CD4-positive, CD25-positive, alpha-beta regulatory T cell (primary cell): ENCODE measurements around the gene GEMIN7. TPM values are rescaled to one million over a fixed set of nuclear protein-coding genes. Genes with fewer than 3 reads are reported as not detected.
"Not testable (repeated sequence)": the region's sequence is repeated elsewhere in the genome, so short reads cannot be mapped to it uniquely, and the experiment has no call there.

Source experiments
- ATAC-seq, 2 donors: fragments of 150-1000 bp; cut with Tn5 transposase; one replicate each; pipeline ENCODE4 v1.10.0; 2021; ENCODE audit warnings: low read depth in 2 of 2, moderate number of reproducible peaks in 2 of 2, moderate library complexity in 1 of 2
- DNase-seq, 3 donors: peaks; one replicate each; pipeline versions ENCODE4 v3.0.0 to v3.0.0-alpha.2; 2012 to 2022; ENCODE audit warnings: mixed read lengths in 1 of 3
- H3K27ac ChIP-seq: one replicate; pipeline ENCODE4 v1.7.0; 2013; ENCODE audit warnings: mild to moderate bottlenecking, low read length; ENCODE audit not compliant: insufficient read depth, poor library complexity, severe bottlenecking
- H3K27me3 ChIP-seq: one replicate; pipeline ENCODE4 v1.7.0; 2013; ENCODE audit warnings: low read length; ENCODE audit not compliant: control insufficient read depth, insufficient read depth
- H3K36me3 ChIP-seq: one replicate; pipeline ENCODE4 v1.7.0; 2013; ENCODE audit warnings: mild to moderate bottlenecking, low read length, moderate library complexity; ENCODE audit not compliant: control insufficient read depth, insufficient read depth
- H3K4me1 ChIP-seq: 2 replicates; pipeline ENCODE4 v1.7.0; 2013; ENCODE audit warnings: mild to moderate bottlenecking, low read length; ENCODE audit not compliant: insufficient read depth, control insufficient read depth, poor library complexity, severe bottlenecking
- H3K4me3 ChIP-seq: one replicate; pipeline ENCODE4 v1.7.0; 2013; ENCODE audit warnings: low read depth, mild to moderate bottlenecking, low read length, moderate library complexity
- H3K9me3 ChIP-seq, 2 experiments: 1 replicate in 1 of 2; 2 replicates in 1 of 2; pipeline ENCODE4 v1.7.0; 2013; ENCODE audit warnings: low read length in 2 of 2, mild to moderate bottlenecking in 1 of 2, moderate library complexity in 1 of 2; ENCODE audit not compliant: control insufficient read depth in 2 of 2
- H3K27ac Mint-ChIP-seq, 3 donors: one replicate each; pipeline ENCODE4 v1.8.0; 2020 to 2022; ENCODE audit warnings: mild to moderate bottlenecking in 3 of 3, mixed read lengths in 3 of 3, moderate library complexity in 2 of 3
- H3K27me3 Mint-ChIP-seq: one replicate; pipeline ENCODE4 v1.8.0; 2022; ENCODE audit warnings: mild to moderate bottlenecking, mixed read lengths
- H3K36me3 Mint-ChIP-seq: one replicate; pipeline ENCODE4 v1.8.0; 2020; ENCODE audit warnings: mixed read lengths
- H3K4me1 Mint-ChIP-seq, 4 donors: one replicate each; pipeline ENCODE4 v1.8.0; 2020 to 2022; ENCODE audit warnings: mixed read lengths in 4 of 4, mild to moderate bottlenecking in 1 of 4
- H3K4me3 Mint-ChIP-seq, 4 donors: one replicate each; pipeline ENCODE4 v1.8.0; 2020 to 2022; ENCODE audit warnings: mild to moderate bottlenecking in 4 of 4, mixed read lengths in 4 of 4, moderate library complexity in 3 of 4
- H3K9me3 Mint-ChIP-seq, 7 donors: one replicate each; pipeline ENCODE4 v1.8.0; 2020 to 2022; ENCODE audit warnings: mixed read lengths in 7 of 7, mild to moderate bottlenecking in 3 of 7, moderate library complexity in 2 of 7
- polyA plus RNA-seq, 4 donors: library from polyadenylated mRNA; unstranded; fragments of 300-500 nt; fragmentation: Illumina TruSeq; gene quantifications; one replicate each; pipeline ENCODE4 v1.2.3, GENCODE V29; 2021
- total RNA-seq: library from RNA; stranded (reverse); gene quantifications from one replicate; pipeline ENCODE4 v1.2.3, GENCODE V29; 2022

GEMIN7 gene
- total and polyA plus RNA-seq, 5 donors from 2014 or later, result 6.6 to 93.1 (median 77.3) TPM

DNA sequence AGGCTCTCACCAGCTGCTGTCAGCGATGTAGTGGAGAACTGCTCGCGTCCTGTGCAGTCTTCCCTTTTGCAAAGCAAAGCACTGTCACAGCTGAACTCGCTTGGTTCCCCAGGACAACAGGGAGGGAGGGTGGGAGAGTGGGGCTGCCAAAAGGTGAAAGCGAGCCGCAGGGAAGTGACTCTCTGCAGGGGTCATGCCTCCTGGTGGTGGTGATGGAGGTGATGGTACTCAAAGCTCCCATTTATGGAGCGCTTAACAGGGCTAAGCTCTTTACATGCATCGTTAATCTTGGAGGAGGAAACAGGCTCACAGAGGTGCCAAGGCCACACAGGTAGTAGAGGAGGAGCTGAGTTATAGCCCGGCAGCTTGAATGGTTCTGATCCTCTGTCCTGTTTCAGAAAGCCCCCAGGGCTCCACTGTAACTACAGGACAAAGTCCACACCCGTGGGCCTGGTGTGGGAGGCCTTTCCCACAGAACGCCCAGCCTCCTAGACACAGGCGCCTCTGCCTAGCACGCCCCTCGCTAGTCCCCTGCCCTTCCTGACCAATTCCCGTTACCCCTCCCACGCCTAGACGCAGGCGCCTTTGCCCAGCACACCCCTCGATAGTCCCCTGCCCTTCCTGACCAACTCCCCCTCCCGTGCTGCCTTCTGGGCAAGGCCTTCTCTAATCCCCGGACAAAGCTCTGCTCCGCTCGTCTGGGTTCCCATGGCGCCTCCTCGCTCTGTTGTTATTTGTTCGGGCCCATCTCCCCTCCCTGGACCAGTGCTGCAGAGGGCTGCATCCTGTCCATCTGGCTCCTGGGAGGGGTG lies 24.7 kb downstream of the GEMIN7 start:
- Mint-ChIP-seq H3K36me3 (no peaks in the 10 kb centered on the region), H3K4me3 (peak overlapping the region; percentile 21 to 83 (median 72)), H3K27ac (peak overlapping the region; percentile 56 to 90 (median 89)), H3K9me3 (peaks cover 0 to 2% (median 0%) of the 10 kb centered on the region in 7 donors), H3K27me3 (no peaks in the 10 kb centered on the region), H3K4me1 (peaks cover 8 to 69% (median 35%) of the 10 kb centered on the region in 4 donors)
- no peaks in the 10 kb centered on the region for H3K9me3 ChIP-seq
- H3K4me1 ChIP-seq, result peaks cover 32% of the 10 kb centered on the region
- no peaks in the 10 kb centered on the region for H3K36me3 ChIP-seq
- H3K27ac ChIP-seq, result peak overlapping the region; percentile 61
- peak overlapping the region; percentile 19 for H3K4me3 ChIP-seq
- H3K27me3 ChIP-seq, result no peaks in the 10 kb centered on the region
- no peak for DNase-seq
- peak in 1 of 2 donors; percentile 32 for ATAC-seq

DNA sequence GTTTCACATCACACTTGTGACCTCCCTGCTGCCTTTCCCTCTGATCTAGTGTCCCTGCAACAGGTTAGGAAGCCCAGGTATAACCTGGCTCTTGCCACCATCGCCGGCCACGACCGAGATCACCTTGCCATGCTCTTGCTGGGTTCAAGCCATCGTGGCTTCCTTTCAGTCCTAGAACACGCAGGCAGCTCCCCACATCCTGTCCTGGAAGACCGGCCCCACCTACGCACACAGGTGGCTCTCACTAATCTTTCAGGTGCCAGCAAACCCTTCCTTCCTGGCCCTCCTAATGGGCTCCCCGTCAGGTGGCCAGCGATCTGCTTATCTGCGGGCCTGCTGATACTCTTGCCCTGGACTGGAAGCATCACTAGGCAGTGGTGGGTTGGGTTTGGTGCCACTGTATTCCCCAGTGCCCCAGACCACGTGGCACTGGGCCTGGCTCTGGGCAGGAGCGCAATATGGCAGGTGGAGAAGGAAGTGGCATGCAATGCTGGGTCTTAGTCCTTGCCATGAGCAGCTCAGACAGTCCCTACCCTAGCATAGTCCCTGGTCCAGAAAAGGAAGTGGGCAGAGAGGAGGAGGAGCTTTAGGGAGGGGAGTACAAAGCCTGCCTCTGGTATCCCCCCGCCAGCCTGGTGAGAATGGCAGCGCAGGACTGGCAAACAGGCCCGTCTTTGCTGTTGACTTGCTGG lies 25.7 kb downstream of the GEMIN7 start:
- ATAC-seq, result peak; percentile 8 to 26
- no peaks in the 10 kb centered on the region for H3K27me3 Mint-ChIP-seq
- Histone ChIP-seq H3K4me1 (peaks cover 32% of the 10 kb centered on the region), H3K9me3 (no peaks in the 10 kb centered on the region), H3K27ac (peak overlapping the region; percentile 41), H3K27me3 (no peaks in the 10 kb centered on the region), H3K36me3 (no peaks in the 10 kb centered on the region), H3K4me3 (peak overlapping the region; percentile 7)
- H3K4me1 Mint-ChIP-seq, result peaks cover 8 to 61% (median 34%) of the 10 kb centered on the region in 4 donors
- H3K9me3 Mint-ChIP-seq, result peaks cover 0 to 2% (median 0%) of the 10 kb centered on the region in 7 donors
- peak overlapping the region in 2 of 3 donors; percentile 89 to 90 for H3K27ac Mint-ChIP-seq
- DNase-seq, result peak in 2 of 3 donors; percentile 25 to 57
- H3K36me3 Mint-ChIP-seq, result no peaks in the 10 kb centered on the region
- H3K4me3 Mint-ChIP-seq, result peak overlapping the region; percentile 8 to 83 (median 60)

DNA sequence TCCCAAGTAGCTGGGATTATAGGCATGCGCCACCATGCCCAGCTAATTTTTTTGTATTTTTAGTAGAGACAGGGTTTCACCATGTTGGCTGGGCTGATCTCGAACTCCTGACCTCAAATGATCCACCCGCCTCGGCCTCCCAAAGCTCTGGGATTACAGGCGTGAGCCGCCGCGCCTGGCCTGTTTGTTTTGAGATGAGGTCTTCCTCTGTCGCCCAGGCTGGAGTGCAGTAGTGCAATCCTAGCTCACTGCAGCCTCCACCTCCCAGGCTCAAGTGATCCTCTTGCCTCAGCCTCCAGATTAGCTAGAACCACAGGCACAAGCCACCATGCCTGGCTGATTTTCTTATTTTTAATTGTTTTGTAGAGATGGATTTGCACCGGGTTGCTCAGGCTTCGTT lies 27.3 kb downstream of the GEMIN7 start:
- DNase-seq, H3K9me3 ChIP-seq, H3K4me3 Mint-ChIP-seq, H3K27me3 ChIP-seq, H3K27ac ChIP-seq, H3K4me3 ChIP-seq, H3K27me3 Mint-ChIP-seq, H3K36me3 ChIP-seq, H3K36me3 Mint-ChIP-seq, H3K9me3 Mint-ChIP-seq, ATAC-seq: not testable (repeated sequence)
- H3K4me1 ChIP-seq, result peaks cover 32% of the 10 kb centered on the region
- Mint-ChIP-seq H3K4me1 (peaks cover 8 to 56% (median 31%) of the 10 kb centered on the region in 4 donors), H3K27ac (peak overlapping the region in 1 of 3 donors; percentile 69)

DNA sequence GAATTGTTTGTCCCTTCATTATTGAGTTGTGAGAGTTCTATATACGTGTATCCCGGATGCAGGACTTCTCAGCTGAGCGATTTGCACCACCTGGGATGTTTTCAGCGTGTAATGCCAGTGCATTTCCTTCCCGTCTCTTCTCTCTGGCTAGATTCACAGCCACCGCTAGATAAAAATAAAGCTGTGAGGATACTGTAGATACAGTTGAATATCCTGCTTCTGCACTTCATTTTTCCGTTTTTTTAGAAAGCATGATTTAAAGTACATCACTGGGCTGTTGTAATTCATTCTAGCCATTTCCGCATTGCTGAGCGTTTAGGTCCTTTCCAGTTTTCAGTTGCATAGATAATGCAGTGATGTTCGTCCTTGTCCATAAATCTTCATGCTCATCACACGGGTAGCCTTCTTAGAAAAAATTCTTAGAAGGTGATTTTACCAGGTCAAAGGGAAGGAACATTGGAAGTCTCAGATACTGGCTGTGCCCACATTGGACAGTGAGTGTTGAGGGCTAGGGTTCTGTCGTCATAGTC lies 28.6 kb downstream of the GEMIN7 start:
- Mint-ChIP-seq H3K4me1 (peaks cover 8 to 49% (median 34%) of the 10 kb centered on the region in 4 donors), H3K27ac (no peak overlapping the region), H3K4me3 (no peak overlapping the region), H3K9me3 (peaks cover 0 to 2% (median 0%) of the 10 kb centered on the region in 7 donors), H3K27me3 (no peaks in the 10 kb centered on the region), H3K36me3 (no peaks in the 10 kb centered on the region)
- H3K4me3 ChIP-seq, result no peak overlapping the region
- no peak for DNase-seq
- peaks cover 27% of the 10 kb centered on the region for H3K4me1 ChIP-seq
- H3K9me3 ChIP-seq, result no peaks in the 10 kb centered on the region
- no peak for ATAC-seq
- no peaks in the 10 kb centered on the region for H3K27me3 ChIP-seq
- H3K27ac ChIP-seq, result no peak overlapping the region
- H3K36me3 ChIP-seq, result no peaks in the 10 kb centered on the region

DNA sequence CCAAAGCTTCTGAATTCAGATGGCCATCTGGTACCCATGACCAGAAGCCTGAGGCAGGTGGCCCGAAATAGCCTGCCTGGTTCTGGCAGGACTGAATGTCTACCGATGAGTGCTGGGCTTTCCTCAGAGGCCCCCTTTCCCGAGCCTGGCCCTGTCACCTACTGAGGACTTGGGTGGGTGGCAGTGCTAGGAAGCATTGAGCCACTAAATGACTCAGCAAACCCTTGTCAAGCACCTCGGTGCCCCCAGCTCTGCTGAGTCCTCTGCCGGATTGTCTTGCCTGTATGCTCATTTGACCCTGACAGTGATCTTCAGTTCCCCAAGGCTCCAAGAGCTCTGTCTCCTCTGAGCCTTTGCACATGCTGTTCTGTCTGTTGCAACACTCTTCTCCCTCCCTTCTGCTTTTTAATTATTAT lies 31.8 kb downstream of the GEMIN7 start:
- DNase-seq (no peak), ATAC-seq (no peak)
- peaks cover 6% of the 10 kb centered on the region for H3K4me1 ChIP-seq
- Mint-ChIP-seq H3K4me1 (peaks cover 0 to 28% (median 20%) of the 10 kb centered on the region in 4 donors), H3K4me3 (no peak overlapping the region), H3K27me3 (no peaks in the 10 kb centered on the region), H3K36me3 (no peaks in the 10 kb centered on the region), H3K27ac (no peak overlapping the region), H3K9me3 (no peaks in the 10 kb centered on the region)
- no peaks in the 10 kb centered on the region for H3K9me3 ChIP-seq
- no peak overlapping the region for H3K27ac ChIP-seq
- H3K4me3 ChIP-seq, result no peak overlapping the region
- H3K27me3 ChIP-seq, result no peaks in the 10 kb centered on the region
- no peaks in the 10 kb centered on the region for H3K36me3 ChIP-seq

DNA sequence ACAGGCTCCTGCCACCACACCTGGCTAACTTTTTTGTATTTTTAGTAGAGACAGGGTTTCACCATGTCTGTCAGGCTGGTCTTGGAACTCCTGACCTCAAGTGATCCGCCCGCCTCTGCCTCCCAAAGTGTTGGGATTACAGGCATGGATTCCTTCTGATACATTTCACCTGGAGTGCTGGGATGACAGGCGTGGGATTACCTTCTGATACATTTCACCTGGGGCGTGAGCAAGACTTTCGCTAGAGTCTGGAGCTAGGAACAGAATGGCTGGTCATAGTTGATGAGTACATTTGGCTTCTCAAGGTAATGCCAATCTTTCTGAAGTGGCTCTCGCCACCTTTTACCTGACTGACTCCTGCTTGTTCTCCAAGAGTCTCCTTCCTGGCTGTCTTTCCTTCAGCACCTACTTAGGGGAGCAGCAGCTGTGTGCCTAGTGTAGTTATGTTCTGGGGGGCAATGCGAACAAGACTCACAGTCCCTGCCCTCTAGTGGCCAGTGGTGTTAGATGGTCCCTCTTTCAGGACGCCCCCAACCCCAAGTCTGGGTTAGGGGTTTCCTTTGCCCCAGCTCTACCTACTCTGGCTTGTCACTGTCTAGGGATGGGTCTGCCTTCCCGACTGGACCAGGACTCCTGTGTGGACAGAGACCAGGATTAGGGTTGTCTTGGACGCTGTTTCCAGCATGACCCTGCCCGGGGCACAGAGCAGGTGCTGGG lies 33.2 kb downstream of the GEMIN7 start:
- H3K27me3 Mint-ChIP-seq, result no peaks in the 10 kb centered on the region
- no peaks in the 10 kb centered on the region for H3K27me3 ChIP-seq
- H3K27ac ChIP-seq, result no peak overlapping the region
- peaks cover 0 to 35% (median 28%) of the 10 kb centered on the region in 4 donors for H3K4me1 Mint-ChIP-seq
- peaks cover 17% of the 10 kb centered on the region for H3K4me1 ChIP-seq
- H3K4me3 Mint-ChIP-seq, result no peak overlapping the region
- no peaks in the 10 kb centered on the region for H3K9me3 Mint-ChIP-seq
- ATAC-seq (no peak), DNase-seq (no peak)
- H3K36me3 ChIP-seq, result no peaks in the 10 kb centered on the region
- H3K36me3 Mint-ChIP-seq, result no peaks in the 10 kb centered on the region
- H3K27ac Mint-ChIP-seq, result peak overlapping the region in 1 of 3 donors; percentile 35
- no peaks in the 10 kb centered on the region for H3K9me3 ChIP-seq
- no peak overlapping the region for H3K4me3 ChIP-seq

DNA sequence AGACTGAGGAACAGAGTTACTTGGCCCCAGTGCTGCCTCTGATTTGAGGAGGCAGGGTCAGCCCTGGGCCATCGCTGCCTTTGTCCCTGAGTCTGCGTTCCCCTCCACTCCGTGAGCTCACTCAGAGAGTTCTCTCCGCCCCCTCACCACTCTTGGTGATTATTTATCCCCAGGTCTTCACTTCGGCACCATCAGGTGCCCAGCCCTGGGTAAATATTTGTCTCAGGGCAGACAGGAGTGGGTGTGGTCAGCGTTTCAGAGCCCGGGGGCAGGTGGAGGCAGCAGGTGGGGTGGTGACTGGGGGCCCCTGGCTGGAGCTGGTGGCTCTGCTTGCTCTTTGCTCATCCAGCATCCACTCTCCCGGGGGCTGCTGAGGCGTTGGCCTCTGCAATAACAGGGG lies 34.6 kb downstream of the GEMIN7 start:
- H3K27me3 Mint-ChIP-seq, result no peaks in the 10 kb centered on the region
- H3K9me3 Mint-ChIP-seq, result no peaks in the 10 kb centered on the region
- no peaks in the 10 kb centered on the region for H3K36me3 Mint-ChIP-seq
- H3K27ac Mint-ChIP-seq, result no peak overlapping the region
- H3K4me3 Mint-ChIP-seq, result no peak overlapping the region
- H3K4me1 ChIP-seq, result peaks cover 22% of the 10 kb centered on the region
- DNase-seq (no peak), ATAC-seq (no peak)
- no peaks in the 10 kb centered on the region for H3K9me3 ChIP-seq
- peaks cover 0 to 47% (median 29%) of the 10 kb centered on the region in 4 donors for H3K4me1 Mint-ChIP-seq
- H3K27ac ChIP-seq, result no peak overlapping the region
- H3K4me3 ChIP-seq, result no peak overlapping the region
- H3K36me3 ChIP-seq, result no peaks in the 10 kb centered on the region
- H3K27me3 ChIP-seq, result no peaks in the 10 kb centered on the region
